ENCODE data around the gene CNGA2.

- TF ChIP-seq EP300 (IDR thresholded peaks at IDR 0.05; ENCODE audit: borderline replicate concordance): no peak
- no peak for TF ChIP-seq USF1 (IDR thresholded peaks at IDR 0.05)
- no peak for TF ChIP-seq ZBTB7A (IDR thresholded peaks at IDR 0.05; ENCODE audit: low read depth)
- no peak for TF ChIP-seq EGR1 (IDR thresholded peaks at IDR 0.05)
- TF ChIP-seq MAX (IDR thresholded peaks at IDR 0.05): no peak
- TF ChIP-seq, protein P1, sequence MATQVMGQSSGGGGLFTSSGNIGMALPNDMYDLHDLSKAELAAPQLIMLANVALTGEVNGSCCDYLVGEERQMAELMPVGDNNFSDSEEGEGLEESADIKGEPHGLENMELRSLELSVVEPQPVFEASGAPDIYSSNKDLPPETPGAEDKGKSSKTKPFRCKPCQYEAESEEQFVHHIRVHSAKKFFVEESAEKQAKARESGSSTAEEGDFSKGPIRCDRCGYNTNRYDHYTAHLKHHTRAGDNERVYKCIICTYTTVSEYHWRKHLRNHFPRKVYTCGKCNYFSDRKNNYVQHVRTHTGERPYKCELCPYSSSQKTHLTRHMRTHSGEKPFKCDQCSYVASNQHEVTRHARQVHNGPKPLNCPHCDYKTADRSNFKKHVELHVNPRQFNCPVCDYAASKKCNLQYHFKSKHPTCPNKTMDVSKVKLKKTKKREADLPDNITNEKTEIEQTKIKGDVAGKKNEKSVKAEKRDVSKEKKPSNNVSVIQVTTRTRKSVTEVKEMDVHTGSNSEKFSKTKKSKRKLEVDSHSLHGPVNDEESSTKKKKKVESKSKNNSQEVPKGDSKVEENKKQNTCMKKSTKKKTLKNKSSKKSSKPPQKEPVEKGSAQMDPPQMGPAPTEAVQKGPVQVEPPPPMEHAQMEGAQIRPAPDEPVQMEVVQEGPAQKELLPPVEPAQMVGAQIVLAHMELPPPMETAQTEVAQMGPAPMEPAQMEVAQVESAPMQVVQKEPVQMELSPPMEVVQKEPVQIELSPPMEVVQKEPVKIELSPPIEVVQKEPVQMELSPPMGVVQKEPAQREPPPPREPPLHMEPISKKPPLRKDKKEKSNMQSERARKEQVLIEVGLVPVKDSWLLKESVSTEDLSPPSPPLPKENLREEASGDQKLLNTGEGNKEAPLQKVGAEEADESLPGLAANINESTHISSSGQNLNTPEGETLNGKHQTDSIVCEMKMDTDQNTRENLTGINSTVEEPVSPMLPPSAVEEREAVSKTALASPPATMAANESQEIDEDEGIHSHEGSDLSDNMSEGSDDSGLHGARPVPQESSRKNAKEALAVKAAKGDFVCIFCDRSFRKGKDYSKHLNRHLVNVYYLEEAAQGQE (IDR thresholded peaks at IDR 0.05; ENCODE audit: low read depth): no peak
- no peak for TF ChIP-seq CREB1 (IDR thresholded peaks at IDR 0.05; ENCODE audit: low read depth)
- no peak for TF ChIP-seq TAF1 (IDR thresholded peaks at IDR 0.05; ENCODE audit: low read depth)
- no peak for TF ChIP-seq FOXM1 (IDR thresholded peaks at IDR 0.05; ENCODE audit: borderline replicate concordance, low read depth)
- no peak for TF ChIP-seq CEBPB (IDR thresholded peaks at IDR 0.05)
- no peak for TF ChIP-seq NFIC (IDR thresholded peaks at IDR 0.05)
Measured at GRCh38 chrX:151687635-151688034, 46.9 kb upstream of the CNGA2 start.
